Measurements from ENCODE around the gene UGT1A8.
"Not testable (repeated sequence)": the region's sequence is repeated elsewhere in the genome, so short reads cannot be mapped to it uniquely, and the experiment has no call there.

Gene UGT1A8

DNA sequence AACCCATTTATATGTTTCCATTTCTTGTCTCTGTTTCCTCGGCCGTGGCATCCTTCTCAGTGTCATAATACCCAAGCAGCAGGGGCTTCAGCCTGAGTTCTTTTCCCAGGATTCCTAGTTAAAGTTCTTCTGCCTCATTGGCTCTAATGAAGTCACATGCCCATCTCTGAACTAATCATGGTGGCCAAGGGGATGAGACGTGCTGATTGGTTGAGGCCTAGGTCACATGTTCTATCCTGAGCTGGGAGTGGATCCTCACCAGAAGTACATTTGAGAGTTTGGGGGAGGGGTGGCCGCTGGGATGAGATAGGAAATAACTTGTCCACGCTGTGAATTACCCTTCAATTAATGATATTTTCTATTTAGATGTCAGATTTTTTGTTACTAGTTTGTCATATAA is 91.5 kb downstream of the UGT1A8 start:
- Mint-ChIP-seq H3K36me3 (peaks cover 3% of the 10 kb centered on the region), H3K27me3 (peaks cover 11% of the 10 kb centered on the region), H3K27ac (no peak overlapping the region), H3K9me3 (ENCODE audit: low read depth) (peaks cover 3% of the 10 kb centered on the region), H3K4me3 (no peak overlapping the region), H3K4me1 (ENCODE audit: low read depth) (no peaks in the 10 kb centered on the region)

DNA sequence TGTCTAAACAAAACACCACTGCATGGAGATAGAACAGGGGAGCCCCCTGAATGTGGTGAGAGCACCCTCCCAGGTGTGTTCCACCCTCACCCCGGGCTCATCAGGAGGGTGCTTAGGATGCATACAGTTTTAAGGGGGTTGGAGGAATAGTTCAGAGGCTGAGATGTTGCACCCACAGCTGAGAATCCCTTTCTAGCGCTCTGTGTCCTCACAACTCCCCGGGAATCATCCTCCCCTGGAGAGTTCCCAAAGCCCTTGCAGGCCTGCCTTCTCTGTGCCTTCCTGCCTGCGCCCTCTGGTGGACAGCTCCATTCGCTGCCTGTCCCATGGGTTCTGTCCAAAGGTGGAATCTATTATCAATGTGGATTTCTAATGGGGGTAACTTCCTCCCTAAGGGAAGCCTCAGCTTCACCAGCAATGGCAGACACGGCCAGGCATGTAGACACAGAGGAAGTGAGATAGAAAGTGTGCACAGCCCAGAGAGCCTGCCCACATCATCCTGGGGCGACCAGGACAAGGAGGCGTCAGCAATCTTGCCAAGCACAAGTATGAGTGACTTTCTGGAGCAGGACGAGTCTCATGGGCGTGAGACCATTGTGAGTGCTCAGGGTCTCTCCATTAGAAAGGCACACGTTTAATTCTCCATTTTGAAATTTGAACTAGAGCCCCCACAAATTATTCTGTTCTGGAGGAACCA is 94.0 kb downstream of the UGT1A8 start:
- no peak overlapping the region for H3K27ac Mint-ChIP-seq
- no peaks in the 10 kb centered on the region for H3K9me3 Mint-ChIP-seq (ENCODE audit: low read depth)
- no peaks in the 10 kb centered on the region for H3K4me1 Mint-ChIP-seq (ENCODE audit: low read depth)
- peaks cover 10% of the 10 kb centered on the region for H3K27me3 Mint-ChIP-seq
- no peaks in the 10 kb centered on the region for H3K36me3 Mint-ChIP-seq
- H3K4me3 Mint-ChIP-seq, result no peak overlapping the region

DNA sequence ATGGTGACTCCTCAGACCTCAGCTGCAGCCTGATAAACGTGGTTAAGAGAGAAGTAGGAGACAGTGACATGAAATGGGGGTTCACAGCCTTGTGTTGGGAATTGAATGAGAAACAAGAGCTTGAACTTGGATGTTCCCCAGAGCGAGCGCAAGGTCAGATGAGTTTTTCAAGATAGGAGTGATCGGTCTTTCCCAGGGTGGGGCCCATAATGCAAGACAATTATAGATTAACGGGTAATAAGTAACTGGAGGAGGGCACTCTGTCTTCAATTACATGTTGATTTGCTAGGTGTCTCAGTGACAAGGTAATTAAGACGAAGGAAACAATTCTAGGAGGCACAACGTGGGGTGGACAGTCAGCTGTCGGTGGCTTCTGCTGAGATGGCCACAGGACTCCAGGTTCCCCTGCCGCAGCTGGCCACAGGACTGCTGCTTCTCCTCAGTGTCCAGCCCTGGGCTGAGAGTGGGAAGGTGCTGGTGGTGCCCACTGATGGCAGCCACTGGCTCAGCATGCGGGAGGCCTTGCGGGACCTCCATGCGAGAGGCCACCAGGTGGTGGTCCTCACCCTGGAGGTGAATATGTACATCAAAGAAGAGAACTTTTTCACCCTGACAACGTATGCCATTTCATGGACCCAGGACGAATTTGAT is 95.3 kb downstream of the UGT1A8 start, which contains the start of gene UGT1A5:
Gene UGT1A5, plus strand, starts transcription at position 297 of the 651 bp plus-strand sequence. Its CDS starts 85 bp downstream, at position 382.
- no peaks in the 10 kb centered on the region for H3K4me1 Mint-ChIP-seq (ENCODE audit: low read depth)
- peaks cover 10% of the 10 kb centered on the region for H3K27me3 Mint-ChIP-seq
- no peaks in the 10 kb centered on the region for H3K36me3 Mint-ChIP-seq
- no peak within 1 kb of the TSS for H3K27ac Mint-ChIP-seq
- H3K9me3 Mint-ChIP-seq (ENCODE audit: low read depth), result no peaks in the 10 kb centered on the region
- no peak within 1 kb of the TSS for H3K4me3 Mint-ChIP-seq

- no peaks in the 10 kb centered on the region for H3K9me3 Mint-ChIP-seq (ENCODE audit: low read depth)
- H3K4me3 Mint-ChIP-seq, result no peak overlapping the region
- peaks cover 10% of the 10 kb centered on the region for H3K27me3 Mint-ChIP-seq
- no peaks in the 10 kb centered on the region for H3K4me1 Mint-ChIP-seq (ENCODE audit: low read depth)
- no peak overlapping the region for H3K27ac Mint-ChIP-seq
- no peaks in the 10 kb centered on the region for H3K36me3 Mint-ChIP-seq
These were observed 95.8 kb downstream of the UGT1A8 start for GRCh38 chr2:233713262-233713615.

DNA sequence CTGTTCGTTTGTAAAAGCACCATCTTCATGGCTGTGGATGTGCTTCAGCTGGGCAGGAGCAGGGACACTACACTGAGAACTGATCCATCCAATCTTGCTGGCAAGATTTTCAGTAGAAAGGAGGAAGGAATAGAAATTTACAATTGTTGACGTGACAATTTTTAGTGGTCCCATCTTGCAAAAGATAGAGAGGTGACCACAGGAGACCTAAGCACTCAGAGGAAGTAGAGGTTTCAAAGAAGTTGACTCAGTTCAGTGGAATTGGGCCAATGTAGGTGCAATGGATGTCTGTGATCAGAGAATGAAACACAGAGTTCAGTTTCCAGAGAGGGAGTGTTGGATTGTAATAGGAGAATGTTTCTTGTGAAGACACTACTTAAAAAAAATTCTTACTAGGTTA is 96.7 kb downstream of the UGT1A8 start:
- H3K4me1 Mint-ChIP-seq (ENCODE audit: low read depth), result no peaks in the 10 kb centered on the region
- H3K27ac Mint-ChIP-seq, result no peak overlapping the region
- no peaks in the 10 kb centered on the region for H3K9me3 Mint-ChIP-seq (ENCODE audit: low read depth)
- no peak overlapping the region for H3K4me3 Mint-ChIP-seq
- peaks cover 10% of the 10 kb centered on the region for H3K27me3 Mint-ChIP-seq
- H3K36me3 Mint-ChIP-seq, result no peaks in the 10 kb centered on the region

DNA sequence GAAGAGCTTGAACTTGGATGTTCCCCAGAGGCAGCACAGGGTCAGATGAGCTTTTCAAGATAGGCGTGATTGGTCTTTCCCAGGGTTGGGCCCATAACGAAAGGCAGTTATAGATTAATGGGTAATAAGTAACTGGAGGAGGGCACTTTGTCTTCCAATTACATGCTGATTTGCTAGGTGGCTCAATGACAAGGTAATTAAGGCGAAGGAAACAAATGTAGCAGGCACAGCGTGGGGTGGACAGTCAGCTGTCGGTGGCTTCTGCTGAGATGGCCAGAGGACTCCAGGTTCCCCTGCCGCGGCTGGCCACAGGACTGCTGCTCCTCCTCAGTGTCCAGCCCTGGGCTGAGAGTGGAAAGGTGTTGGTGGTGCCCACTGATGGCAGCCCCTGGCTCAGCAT is 101.1 kb downstream of the UGT1A8 start, which contains the start of gene UGT1A4:
Gene UGT1A4, plus strand, starts transcription at position 185 of the 400 bp plus-strand sequence. Its CDS starts 85 bp downstream, at position 270.
- H3K4me3 Mint-ChIP-seq, result no peak within 1 kb of the TSS

GRCh38 chr2:233728723-233729301 is 111.4 kb downstream of the UGT1A8 start, which contains the start of gene UGT1A3:
Gene UGT1A3 (plus strand): TSS chr2:233729042. CDS start chr2:233729127, 85 bp downstream.
- H3K9me3 Mint-ChIP-seq (ENCODE audit: low read depth), result no peaks in the 10 kb centered on the region
- H3K36me3 Mint-ChIP-seq, result no peaks in the 10 kb centered on the region
- H3K4me1 Mint-ChIP-seq (ENCODE audit: low read depth), result no peaks in the 10 kb centered on the region
- H3K4me3 Mint-ChIP-seq, result no peak within 1 kb of the TSS
- no peak within 1 kb of the TSS for H3K27ac Mint-ChIP-seq
- H3K27me3 Mint-ChIP-seq, result peaks cover 9% of the 10 kb centered on the region

More for the DNA sequence above, 101.1 kb downstream of the UGT1A8 start, which contains the start of gene UGT1A4:
- Mint-ChIP-seq H3K27ac (no peak within 1 kb of the TSS), H3K27me3 (peaks cover 13% of the 10 kb centered on the region), H3K9me3 (ENCODE audit: low read depth) (no peaks in the 10 kb centered on the region), H3K4me1 (ENCODE audit: low read depth) (no peaks in the 10 kb centered on the region), H3K36me3 (no peaks in the 10 kb centered on the region)

- not testable (repeated sequence) for H3K4me3 Mint-ChIP-seq; H3K4me1 Mint-ChIP-seq (ENCODE audit: low read depth); H3K27ac Mint-ChIP-seq; H3K36me3 Mint-ChIP-seq; H3K9me3 Mint-ChIP-seq (ENCODE audit: low read depth)
- H3K27me3 Mint-ChIP-seq, result peaks cover 16% of the 10 kb centered on the region
These were observed 119.6 kb downstream of the UGT1A8 start for GRCh38 chr2:233736868-233737653.

DNA sequence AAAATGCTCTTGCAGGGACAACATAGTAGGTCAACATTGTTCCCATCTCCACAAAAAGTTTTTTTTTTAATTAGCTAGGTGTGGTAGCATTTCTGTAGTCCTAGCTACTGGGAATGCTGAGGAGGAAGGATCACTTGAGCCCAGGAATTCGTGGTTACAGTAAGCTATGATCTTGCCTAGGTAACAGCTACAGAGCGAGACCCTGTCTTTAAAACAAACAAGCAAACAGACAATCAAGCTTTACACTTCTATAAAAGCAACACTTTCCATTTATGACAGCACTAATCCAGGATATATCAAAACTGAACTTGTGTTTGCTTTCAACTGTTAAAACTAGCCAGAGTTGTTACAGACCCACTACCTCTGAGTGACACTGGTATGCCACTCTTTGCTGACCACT is 123.4 kb downstream of the UGT1A8 start:
- Mint-ChIP-seq H3K27me3 (peaks cover 14% of the 10 kb centered on the region), H3K4me3 (no peak overlapping the region), H3K9me3 (ENCODE audit: low read depth) (no peaks in the 10 kb centered on the region), H3K4me1 (ENCODE audit: low read depth) (no peaks in the 10 kb centered on the region), H3K36me3 (no peaks in the 10 kb centered on the region), H3K27ac (no peak overlapping the region)

DNA sequence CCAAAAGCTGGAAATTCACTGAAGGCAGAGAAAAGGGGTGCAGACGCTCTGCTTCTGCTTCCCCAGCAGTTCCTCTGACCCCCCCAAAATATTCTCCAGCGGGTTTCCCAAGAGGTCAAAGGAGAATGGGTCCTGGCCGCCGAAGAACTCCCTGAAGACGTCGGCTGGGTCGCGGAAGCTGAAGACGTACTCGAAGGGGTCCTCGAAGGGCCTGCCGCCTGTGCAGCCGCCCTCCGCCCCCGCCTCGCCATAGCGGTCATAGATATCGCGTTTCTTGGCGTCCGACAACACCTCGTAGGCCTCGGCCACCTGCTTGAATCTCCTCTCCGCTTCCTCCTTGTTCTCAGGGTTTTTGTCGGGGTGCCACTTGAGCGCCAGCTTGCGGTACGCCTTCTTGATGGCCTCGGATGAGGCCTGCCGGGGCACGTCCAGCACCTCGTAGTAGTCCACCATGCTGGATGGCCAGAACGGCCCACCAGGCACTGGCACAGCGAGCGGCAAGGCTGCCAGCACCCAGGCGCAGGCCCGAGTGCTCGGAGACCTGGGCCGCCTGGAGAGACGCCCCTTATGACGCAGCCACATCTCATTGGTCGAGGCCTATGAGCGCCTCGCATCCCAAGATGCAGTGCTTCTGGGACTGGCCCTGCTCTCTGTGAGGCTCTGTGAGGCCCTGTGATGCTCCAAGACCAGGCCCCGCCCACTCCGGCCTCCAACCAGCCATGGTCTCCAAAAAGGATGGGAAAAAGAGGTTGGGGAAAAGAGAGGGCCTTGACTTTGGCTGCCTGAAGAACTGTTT is 126.2 kb downstream of the UGT1A8 start:
- H3K27ac Mint-ChIP-seq, result no peak overlapping the region
- no peaks in the 10 kb centered on the region for H3K36me3 Mint-ChIP-seq
- H3K4me1 Mint-ChIP-seq (ENCODE audit: low read depth), result no peaks in the 10 kb centered on the region
- H3K27me3 Mint-ChIP-seq, result peaks cover 14% of the 10 kb centered on the region
- no peaks in the 10 kb centered on the region for H3K9me3 Mint-ChIP-seq (ENCODE audit: low read depth)
- no peak overlapping the region for H3K4me3 Mint-ChIP-seq

DNA sequence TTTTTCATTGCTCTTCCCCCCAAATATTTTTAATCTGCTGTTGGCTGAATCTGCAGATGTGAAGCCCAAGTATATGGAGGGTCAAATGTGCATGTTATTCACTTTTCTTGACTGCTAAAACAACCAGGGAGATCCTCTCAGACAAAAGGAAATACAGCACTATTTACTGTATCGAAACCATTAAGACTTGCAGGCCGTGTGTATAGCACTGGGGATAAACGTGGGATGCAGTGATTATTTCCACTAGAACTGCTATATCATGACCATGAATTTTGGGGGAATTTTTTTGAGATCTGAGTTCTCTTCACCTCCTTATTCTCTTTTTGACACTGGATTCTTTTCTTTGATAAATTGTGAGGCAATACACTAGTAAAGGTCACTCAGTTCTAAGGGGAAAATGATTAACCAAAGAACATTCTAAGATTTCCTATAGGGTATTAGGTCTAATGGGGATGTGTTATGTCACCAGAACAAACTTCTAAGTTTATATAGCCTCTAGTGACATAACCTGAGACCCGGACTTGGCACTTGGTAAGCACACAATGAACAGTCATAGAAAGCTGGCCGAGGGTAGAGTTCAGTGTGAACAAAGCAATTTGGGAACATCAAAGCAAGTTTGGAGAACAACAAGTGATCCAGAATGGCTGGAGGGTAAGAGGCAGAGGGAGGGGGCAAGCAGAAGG is 127.8 kb downstream of the UGT1A8 start:
- H3K9me3 Mint-ChIP-seq (ENCODE audit: low read depth), result peaks cover 5% of the 10 kb centered on the region
- H3K4me3 Mint-ChIP-seq, result no peak overlapping the region
- H3K4me1 Mint-ChIP-seq (ENCODE audit: low read depth), result no peaks in the 10 kb centered on the region
- H3K27me3 Mint-ChIP-seq, result peaks cover 14% of the 10 kb centered on the region
- H3K36me3 Mint-ChIP-seq, result no peaks in the 10 kb centered on the region
- no peak overlapping the region for H3K27ac Mint-ChIP-seq

DNA sequence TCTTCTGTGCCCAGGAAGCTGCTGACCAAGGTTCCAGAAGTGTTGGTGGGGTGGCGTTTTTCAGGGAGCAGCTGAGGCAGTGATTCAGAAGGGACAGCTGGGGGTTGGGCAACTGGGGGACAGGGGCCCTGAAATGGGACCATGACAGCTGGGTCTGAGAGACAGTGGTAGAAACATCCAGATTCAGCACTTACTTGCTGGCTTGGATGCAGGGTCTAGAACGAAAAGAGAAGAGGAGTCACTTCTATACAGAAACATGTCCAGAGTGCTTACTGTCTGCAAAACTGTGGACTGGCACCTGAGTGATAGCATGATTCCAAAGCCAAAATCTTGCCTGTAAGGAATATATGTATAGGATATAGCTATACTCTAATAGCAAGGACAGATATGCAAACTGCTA is 128.4 kb downstream of the UGT1A8 start:
- H3K27ac Mint-ChIP-seq; H3K9me3 Mint-ChIP-seq (ENCODE audit: low read depth); H3K36me3 Mint-ChIP-seq; H3K4me1 Mint-ChIP-seq (ENCODE audit: low read depth); H3K4me3 Mint-ChIP-seq: not testable (repeated sequence)
- H3K27me3 Mint-ChIP-seq, result peaks cover 14% of the 10 kb centered on the region

DNA sequence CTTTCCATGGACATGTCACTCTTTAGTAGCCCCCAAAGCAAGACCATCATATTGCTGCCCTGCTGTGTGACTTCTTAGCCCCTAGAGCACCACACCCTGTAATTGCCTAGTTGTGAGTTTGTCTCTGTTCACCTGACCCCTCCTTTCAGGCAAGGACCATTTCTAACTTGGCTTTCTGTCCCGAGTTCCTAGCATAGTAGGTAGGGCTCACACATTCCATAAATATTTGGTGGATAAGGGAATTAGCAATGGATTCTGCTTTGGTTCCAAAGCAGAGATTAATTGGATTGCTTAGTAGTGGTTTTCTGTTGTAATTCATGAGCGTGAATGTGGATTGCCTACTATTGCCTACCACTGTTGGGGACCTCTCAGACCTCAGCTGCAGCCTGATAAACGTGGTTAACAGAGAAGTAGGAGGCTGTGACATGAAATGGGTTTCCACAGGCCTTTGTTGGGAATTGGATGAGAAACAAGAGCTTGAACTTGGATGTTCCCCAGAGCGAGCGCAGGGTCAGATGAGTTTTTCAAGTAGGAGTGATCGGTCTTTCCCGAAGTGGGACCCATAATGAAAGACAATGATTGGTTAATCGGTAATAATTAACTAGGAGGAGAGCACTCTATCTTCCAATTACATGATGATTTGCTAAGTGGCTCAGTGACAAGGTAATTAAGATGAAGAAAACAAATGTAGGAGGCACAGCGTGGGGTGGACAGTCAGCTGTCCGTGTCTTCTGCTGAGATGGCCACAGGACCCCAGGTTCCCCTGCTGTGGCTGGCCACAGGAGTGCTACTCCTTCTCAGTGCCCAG is 129.2 kb downstream of the UGT1A8 start:
- Mint-ChIP-seq H3K27me3 (peaks cover 14% of the 10 kb centered on the region), H3K4me1 (ENCODE audit: low read depth) (no peaks in the 10 kb centered on the region), H3K27ac (no peak overlapping the region), H3K9me3 (ENCODE audit: low read depth) (peaks cover 8% of the 10 kb centered on the region), H3K36me3 (peaks cover 2% of the 10 kb centered on the region), H3K4me3 (no peak overlapping the region)

Measured in activated naive CD8-positive, alpha-beta T cell (primary cell).